Measurements from ENCODE around the gene ALKBH1.

The ALKBH1 gene

GRCh38 chr14:77730976-77731497, 23.2 kb upstream of the ALKBH1 start:
- no peak for TF ChIP-seq CTCF (IDR thresholded peaks at IDR 0.05; ENCODE audit: insufficient read depth, low read depth, low read length, missing control alignments)
- H3K4me3 ChIP-seq (ENCODE audit: low read length): no peak overlapping the region
- no peak for DNase-seq (ENCODE audit: low read depth)

GRCh38 chr14:77722301-77722700, 14.5 kb upstream of the ALKBH1 start:
- TF ChIP-seq CTCF (IDR thresholded peaks at IDR 0.05; ENCODE audit: insufficient read depth, low read depth, low read length, missing control alignments): no peak
- no peak for DNase-seq (ENCODE audit: low read depth)
- H3K4me3 ChIP-seq (ENCODE audit: low read length): no peak overlapping the region

GRCh38 chr14:77721437-77721836, 13.6 kb upstream of the ALKBH1 start:
- no peak overlapping the region for H3K4me3 ChIP-seq (ENCODE audit: low read length)
- no peak for DNase-seq (ENCODE audit: low read depth)
- no peak for TF ChIP-seq CTCF (IDR thresholded peaks at IDR 0.05; ENCODE audit: insufficient read depth, low read depth, low read length, missing control alignments)

DNA sequence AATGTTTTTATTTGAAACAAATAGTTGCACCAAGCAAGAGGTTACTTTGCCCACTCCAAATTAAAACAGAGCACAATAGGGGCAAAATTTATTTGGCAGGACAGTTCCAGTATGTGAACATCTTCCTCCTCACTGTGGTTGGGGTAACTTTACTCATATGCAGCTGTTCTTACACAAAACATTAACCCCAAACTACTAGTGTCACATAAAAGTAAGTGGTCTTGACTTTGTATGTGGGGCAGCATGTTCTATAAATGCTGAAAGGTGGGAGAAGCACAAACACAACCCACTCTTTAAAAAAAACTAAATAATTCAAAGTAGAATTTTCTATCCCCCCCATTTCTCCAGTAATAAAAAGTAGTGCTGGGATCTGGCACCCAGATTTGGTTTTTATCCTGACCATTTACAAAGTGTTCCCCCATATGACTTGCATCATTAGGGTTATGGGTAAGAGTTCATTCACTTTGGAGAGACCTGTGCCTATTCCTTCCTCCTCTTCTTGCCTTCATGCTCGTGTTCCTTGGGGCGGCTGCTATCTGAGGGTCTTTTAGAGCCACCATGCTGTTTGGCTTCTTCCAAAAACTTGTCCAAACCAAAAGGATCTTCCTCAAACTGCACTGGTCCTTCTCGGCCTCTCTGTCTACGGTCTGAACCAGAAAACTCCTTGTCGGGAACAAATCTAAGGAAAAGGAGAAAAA, 9.9 kb upstream of the ALKBH1 start:
- DNase-seq (ENCODE audit: low read depth): no peak
- no peak for TF ChIP-seq CTCF (IDR thresholded peaks at IDR 0.05; ENCODE audit: insufficient read depth, low read depth, low read length, missing control alignments)
- no peak overlapping the region for H3K4me3 ChIP-seq (ENCODE audit: low read length)

DNA sequence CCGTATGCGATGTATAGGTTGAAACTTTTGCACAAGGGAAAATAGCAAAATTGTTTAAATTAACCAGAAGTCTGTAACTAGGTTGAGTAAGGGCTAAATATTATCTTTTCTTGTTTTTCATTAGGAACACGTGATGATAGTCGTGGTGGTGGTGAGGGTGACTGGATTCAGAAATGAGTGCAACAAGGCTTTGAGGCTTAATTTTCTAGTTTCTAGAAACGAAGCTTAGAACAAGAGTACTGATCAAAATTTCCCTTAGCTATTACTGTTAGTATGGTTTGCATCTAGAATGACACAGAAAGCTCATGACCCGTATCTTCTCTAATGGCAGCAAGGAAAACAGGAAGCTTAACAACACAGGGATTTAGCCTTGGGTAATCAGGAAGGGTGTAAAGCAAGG, 7.1 kb upstream of the ALKBH1 start:
- DNase-seq (ENCODE audit: low read depth): no peak
- no peak overlapping the region for H3K4me3 ChIP-seq (ENCODE audit: low read length)
- no peak for TF ChIP-seq CTCF (IDR thresholded peaks at IDR 0.05; ENCODE audit: insufficient read depth, low read depth, low read length, missing control alignments)

DNA sequence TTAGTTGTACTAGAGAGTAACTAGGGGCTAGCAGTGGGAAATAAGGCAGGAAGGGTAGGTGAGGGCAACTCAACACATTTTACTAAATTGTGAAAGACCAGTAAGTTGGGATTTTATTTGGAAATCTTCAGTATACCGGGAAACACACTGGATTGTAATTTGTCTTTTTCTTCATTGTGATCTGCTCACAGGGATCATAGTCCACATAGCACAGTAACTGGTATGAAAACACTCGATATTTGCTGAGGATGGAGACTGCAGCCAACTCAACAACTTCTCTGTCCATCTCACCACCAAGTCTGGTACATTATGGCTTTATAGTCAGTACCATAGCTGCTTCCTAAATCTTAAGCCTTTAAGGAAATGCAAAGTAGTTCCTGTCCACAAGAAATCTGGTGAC, 2.5 kb upstream of the ALKBH1 start:
- H3K4me3 ChIP-seq (ENCODE audit: low read length): no peak overlapping the region
- TF ChIP-seq CTCF (IDR thresholded peaks at IDR 0.05; ENCODE audit: insufficient read depth, low read depth, low read length, missing control alignments): no peak
- no peak for DNase-seq (ENCODE audit: low read depth)

- no peak for DNase-seq (ENCODE audit: low read depth)
- H3K4me3 ChIP-seq (ENCODE audit: low read length): peak overlapping the region; percentile 91
- no peak for TF ChIP-seq CTCF (IDR thresholded peaks at IDR 0.05; ENCODE audit: insufficient read depth, low read depth, low read length, missing control alignments)
These were observed 1.6 kb upstream of the ALKBH1 start for GRCh38 chr14:77709412-77709811.

Data from epithelial cell of esophagus (primary cell).